ENCODE measurements around the gene SEMA3B.

The SEMA3B gene

GRCh38 chr3:50319181-50319893, 50.4 kb downstream of the SEMA3B start:
- no peak for DNase-seq

DNA sequence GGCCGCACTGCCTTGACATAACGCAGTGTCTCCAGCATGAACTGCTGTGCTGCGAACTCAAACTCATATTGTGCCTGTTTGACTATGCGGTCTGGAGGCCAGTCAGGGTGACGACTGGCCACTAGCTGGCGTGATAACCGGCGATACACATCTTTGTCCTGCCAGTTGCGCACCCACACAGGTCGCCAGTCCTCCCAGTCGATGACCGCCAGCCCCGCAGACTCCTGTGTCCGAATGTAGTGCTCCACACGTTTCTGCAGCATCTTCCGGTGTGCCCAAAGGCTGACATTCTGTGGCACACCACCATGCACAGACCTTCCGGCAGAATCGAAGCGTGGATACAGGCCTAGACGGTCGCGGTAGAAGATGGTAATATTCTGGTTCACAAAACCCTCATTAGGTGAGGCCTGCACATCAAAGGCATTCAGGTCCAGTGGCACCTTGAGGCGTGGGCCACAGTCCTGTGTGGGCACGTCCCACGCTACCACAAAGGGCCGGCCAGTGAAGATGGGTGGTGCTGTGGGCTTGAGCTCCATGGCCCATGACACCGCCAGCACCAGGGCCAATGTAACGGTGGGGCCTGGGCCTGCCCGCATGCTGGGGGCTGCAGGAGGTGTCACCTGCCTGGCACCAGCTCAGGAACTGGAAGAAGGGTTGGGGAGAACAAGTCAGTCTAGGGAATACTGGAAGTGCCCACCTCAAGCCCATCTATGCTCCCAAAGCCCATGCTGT, 51.1 kb downstream of the SEMA3B start:
- DNase-seq = no peak

DNA sequence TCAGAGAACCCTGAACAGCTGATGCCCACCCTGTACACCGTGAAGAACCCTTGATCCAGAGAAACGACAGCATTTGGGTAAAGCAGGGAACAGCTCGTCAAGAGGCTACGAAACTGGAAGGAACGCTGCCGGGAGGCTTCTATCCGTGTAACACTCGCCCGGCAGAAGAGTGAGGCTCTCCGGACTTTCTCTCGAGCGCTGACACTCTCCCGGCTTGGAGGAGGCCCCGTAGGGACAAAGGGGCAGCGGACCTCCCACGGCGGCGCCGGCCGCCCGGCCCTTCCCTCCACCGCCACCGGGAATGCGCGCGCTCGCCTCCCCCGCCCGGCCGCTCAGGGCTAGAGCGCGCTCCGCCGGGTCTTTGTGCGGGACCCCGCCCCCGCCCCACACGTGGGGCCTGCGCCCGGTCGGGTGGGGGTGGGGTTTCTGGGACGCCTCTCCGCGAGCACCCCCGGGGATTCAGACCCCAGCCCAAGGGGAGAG, 51.9 kb downstream of the SEMA3B start:
- peak; percentile 44 to 58 for DNase-seq

- peak; percentile 75 for DNase-seq
These were observed 52.6 kb downstream of the SEMA3B start for GRCh38 chr3:50321336-50322114.

GRCh38 chr3:50322115-50322385, 53.1 kb downstream of the SEMA3B start:
- DNase-seq = no peak

DNA sequence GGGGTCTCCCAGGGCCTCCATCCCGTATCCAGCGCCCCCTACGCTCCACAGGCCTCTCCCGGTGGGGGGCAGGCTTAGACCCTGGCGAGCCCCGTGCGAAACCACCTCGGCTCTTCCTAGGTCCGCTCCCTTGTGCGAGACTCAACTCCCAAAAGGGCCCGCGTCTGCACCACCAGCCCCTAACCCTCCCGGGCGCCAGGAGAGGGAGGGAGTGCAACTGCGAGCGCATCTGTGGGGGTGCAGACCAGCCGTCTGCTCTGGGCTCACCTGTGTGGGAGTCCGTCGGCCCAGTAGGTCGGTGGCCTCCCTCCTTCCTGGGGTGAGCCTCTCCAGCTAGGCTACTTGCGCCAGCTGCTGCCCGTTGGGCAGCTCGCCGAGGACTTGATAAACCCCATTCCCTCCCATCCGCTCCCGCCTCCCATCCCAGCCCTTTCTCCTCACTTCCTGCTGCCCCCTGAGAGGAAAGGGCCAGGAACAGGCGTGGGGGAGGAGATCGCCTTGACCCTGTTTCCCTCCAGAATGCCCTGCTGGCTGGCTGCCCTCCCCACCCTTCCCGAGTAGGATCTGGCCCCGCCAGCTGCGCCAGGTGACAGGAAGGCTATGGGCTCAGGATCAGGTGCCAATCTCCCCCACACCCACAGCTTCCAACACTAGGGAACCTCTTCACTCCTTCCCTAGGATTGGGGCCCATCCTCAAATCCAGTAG, 53.6 kb downstream of the SEMA3B start, which contains the start of gene HYAL2:
Gene HYAL2, minus strand, starts transcription at position 360 of the 706 bp plus-strand sequence. CDS start 2,256 bp downstream, outside the sequence.
- DNase-seq = no peak

- no peak for DNase-seq
These were observed 54.2 kb downstream of the SEMA3B start for GRCh38 chr3:50323092-50323600.

GRCh38 chr3:50323614-50324199, 54.8 kb downstream of the SEMA3B start:
- DNase-seq = no peak

DNA sequence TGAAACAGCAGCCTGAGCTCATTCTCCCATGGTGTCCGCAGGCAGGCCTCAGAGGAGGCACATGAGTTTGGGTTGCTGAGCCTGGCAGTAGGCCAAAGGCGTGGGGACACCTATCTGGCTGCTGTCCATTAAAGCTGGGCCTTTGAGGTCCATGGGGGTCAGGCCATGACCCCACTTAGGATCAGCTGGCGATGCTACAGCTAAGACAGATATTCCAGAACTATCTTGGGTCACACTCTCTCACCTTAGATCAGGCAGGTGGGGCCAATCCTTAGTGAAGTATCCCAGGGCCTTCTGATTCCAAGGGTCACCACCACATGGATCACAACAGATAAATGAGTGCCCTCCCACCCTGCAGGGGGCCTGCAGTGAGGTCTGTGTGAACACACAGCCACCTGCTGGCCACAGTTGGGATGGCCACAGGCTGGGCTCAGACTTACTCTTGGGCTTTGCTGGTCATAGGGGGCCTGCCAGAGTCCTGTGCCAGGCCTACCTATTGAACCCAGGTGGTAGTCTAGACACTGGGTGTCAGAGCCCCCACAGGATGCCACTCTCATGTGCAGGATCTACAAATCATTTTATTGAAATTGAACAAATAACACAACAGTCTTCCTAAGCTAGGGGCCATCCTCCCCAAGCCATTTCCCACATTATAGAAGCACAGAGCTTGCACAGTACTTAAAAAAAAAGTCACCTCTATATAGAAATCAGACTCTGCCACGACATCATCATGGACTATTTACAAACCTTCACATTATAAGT, 55.6 kb downstream of the SEMA3B start:
- peak; percentile 46 to 55 for DNase-seq

DNA sequence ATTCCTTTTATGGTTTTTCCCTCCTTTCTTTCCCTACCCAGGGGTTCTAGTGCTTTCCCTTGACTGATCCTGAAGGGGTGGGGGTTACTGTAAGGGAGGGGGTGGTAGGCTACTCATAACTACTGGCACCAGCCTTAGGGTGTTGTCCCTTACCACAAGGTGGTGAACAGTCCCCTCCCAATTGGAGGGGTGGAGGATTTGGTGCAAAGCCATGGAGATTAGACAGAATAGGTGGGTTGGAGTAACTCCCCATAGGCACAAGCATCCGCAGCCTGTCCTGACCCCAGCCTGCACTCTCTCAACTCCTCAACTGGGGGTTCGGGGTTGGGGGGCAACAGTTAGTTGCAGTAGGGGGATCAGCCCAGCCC, 56.1 kb downstream of the SEMA3B start:
- DNase-seq = no peak

DNA sequence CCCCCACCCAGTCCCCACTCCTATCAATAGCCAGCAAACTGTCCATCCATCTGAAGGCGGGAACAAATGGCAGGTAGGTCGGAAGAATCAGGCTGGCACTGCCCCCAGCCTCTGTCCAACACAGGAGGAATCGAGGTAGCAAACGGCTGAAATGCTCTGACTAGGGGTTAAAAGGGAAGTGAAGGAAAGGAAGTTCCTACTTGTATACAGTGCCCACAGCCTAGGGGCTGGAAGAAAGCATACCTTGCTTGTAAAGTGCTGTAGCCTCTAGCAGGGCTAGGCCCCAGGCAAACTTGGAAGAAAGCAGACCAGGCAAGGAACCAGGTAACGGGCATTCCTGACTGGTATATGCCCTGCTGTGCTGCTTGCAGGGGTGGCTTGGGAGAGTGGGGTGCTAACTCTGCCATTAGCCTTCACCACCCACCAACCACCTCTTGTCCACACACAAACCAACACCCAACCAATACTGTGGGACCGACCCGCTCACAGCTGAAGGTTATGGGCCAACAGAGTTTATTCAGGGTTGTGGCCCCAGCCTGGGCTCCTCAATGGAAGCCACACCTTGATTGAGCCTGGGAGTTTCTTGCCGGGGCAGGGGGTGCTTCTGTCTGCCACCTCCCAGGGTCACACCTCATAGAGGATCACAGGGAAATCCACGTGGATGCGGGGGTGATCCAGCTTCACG, 56.7 kb downstream of the SEMA3B start:
- no peak for DNase-seq

GRCh38 chr3:50326182-50326541, 57.2 kb downstream of the SEMA3B start:
- DNase-seq = no peak

GRCh38 chr3:50327129-50327528, 58.2 kb downstream of the SEMA3B start:
- no peak for DNase-seq
